ENCODE results near the gene PKP1. TPM values are rescaled to one million over a fixed set of nuclear protein-coding genes. Genes with fewer than 3 reads are reported as not detected.
A peak's percentile ranks its signal among the peaks of the same experiment; 100 is the strongest.

PKP1 gene
- total RNA-seq, 2 donors from 2014 or later: 36.8 to 82.9 TPM

DNA sequence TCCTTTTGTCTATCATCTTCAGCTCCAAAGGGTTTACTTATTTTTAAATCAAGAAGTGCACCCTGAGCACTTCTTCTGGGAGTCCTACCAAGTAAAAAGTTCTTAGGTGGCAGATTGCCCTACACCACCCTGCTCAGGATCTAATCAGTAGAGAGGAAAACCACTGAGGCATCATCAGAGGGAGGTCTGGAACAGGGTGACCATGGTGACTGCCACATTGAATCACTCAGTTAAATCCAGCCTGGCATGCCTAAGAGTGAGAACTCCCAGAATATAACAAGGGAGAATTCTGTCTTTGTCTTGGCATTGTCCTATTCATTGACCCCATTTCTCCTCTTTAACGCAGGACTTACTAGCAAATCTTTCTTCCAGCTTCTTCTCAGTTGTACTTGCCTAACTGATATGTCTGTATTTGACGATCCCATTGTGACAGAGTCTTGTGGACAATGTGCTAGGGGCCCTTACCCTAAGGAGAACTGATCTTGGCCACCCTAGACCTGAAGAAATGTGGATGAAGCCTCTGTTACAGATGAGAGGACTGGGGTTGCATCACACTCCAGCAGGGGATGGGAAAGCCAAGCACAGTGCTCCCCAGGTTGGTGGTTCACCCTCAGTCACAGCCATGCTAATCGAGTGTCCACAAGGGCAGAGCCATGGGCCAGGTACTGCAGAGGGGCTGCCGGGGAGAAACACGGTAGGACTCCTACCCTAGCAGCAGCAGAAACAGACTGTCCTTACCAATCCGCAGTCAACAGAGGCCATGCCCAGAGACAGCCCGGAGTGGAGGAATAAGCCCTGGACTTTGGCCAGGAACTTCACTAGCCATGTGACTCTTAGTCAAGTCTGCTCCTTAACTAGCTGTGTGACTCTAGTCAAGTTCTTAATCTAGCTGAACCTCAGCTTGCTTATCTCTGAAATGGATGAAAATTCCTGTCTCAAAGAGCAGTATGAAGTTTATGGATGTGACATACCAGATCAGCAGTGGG, 15.4 kb downstream of the PKP1 start:
- intact Hi-C loops (cut with DNase I): no loop called here
- Histone ChIP-seq H3K4me1 (replicated peaks) (peaks cover 7% of the 10 kb centered on the region), H3K36me3 (no peaks in the 10 kb centered on the region), H3K27ac (peak overlapping the region; percentile 70 to 81), H3K4me3 (no peak overlapping the region), H3K27me3 (replicated peaks; ENCODE audit: insufficient read depth) (no peaks in the 10 kb centered on the region), H3K9me3 (no peaks in the 10 kb centered on the region)
- WGBS: 76% methylated on average over 7 of the region's 7 CpGs
- TF ChIP-seq POLR2A (IDR thresholded peaks at IDR 0.05) (no peak), POLR2AphosphoS5 (IDR thresholded peaks at IDR 0.05) (no peak)
- TF ChIP-seq, protein P1, sequence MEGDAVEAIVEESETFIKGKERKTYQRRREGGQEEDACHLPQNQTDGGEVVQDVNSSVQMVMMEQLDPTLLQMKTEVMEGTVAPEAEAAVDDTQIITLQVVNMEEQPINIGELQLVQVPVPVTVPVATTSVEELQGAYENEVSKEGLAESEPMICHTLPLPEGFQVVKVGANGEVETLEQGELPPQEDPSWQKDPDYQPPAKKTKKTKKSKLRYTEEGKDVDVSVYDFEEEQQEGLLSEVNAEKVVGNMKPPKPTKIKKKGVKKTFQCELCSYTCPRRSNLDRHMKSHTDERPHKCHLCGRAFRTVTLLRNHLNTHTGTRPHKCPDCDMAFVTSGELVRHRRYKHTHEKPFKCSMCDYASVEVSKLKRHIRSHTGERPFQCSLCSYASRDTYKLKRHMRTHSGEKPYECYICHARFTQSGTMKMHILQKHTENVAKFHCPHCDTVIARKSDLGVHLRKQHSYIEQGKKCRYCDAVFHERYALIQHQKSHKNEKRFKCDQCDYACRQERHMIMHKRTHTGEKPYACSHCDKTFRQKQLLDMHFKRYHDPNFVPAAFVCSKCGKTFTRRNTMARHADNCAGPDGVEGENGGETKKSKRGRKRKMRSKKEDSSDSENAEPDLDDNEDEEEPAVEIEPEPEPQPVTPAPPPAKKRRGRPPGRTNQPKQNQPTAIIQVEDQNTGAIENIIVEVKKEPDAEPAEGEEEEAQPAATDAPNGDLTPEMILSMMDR (IDR thresholded peaks at IDR 0.05): no peak
- no peak for DNase-seq (ENCODE audit: low spot score)

DNA sequence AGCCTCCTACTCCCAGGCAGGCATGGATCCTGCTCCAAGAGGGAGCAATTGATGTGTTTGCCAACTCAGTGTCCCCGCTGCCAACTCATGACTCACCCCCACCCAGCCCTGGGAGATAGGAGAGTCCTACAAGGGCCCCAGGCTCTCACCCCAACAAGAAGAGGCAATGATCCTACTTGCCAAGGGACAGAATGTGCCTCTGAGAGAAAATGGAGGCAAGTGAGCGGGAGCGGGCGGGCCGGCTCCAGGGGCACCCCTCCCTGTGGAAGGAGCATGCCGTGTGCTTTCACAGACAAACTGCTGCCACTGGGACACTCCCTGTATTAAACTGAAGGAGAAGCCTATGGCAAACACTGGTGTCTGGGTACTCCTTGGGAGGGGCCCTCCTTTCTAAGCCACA, 16.7 kb downstream of the PKP1 start:
- H3K27ac ChIP-seq: peak overlapping the region; percentile 70 to 81
- peak; percentile 90 for DNase-seq (ENCODE audit: low spot score)
- H3K36me3 ChIP-seq: no peaks in the 10 kb centered on the region
- TF ChIP-seq, protein P1 (IDR thresholded peaks at IDR 0.05): no peak
- TF ChIP-seq POLR2AphosphoS5 (IDR thresholded peaks at IDR 0.05) (peak; percentile 89), POLR2A (IDR thresholded peaks at IDR 0.05) (peak; percentile 14)
- no peaks in the 10 kb centered on the region for H3K27me3 ChIP-seq (replicated peaks; ENCODE audit: insufficient read depth)
- WGBS: 28% methylated on average over 6 of the region's 6 CpGs
- no peaks in the 10 kb centered on the region for H3K9me3 ChIP-seq
- intact Hi-C loops (cut with DNase I): no loop called here
- no peak overlapping the region for H3K4me3 ChIP-seq
- H3K4me1 ChIP-seq (replicated peaks): peaks cover 7% of the 10 kb centered on the region

DNA sequence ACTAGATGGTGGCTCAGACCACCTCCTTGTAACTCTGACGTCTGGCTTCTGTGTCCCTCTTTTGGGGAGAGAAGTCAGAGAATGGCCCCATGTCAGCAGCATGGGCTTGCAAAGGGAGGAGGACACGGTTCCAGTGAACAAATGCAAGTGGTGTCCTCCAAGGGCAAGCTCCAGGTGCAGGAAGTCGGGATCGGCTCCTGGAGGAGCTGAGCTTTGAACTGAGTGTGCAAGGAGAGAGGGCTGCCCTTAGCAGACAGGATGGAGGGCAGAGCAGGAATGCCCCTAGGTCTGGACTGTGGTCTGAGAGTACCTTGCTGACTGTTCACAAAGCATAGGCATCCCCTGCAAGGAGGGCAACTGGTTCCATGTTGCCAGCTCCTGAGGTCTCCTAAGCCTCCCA, 17.3 kb downstream of the PKP1 start:
- peak overlapping the region; percentile 70 to 81 for H3K27ac ChIP-seq
- no peaks in the 10 kb centered on the region for H3K27me3 ChIP-seq (replicated peaks; ENCODE audit: insufficient read depth)
- no peaks in the 10 kb centered on the region for H3K9me3 ChIP-seq
- 59% methylated on average over 4 of the region's 4 CpGs for WGBS
- H3K4me1 ChIP-seq (replicated peaks): peaks cover 7% of the 10 kb centered on the region
- TF ChIP-seq POLR2A (IDR thresholded peaks at IDR 0.05) (no peak), POLR2AphosphoS5 (IDR thresholded peaks at IDR 0.05) (no peak)
- TF ChIP-seq, protein P1 (IDR thresholded peaks at IDR 0.05): no peak
- H3K4me3 ChIP-seq: no peak overlapping the region
- no peaks in the 10 kb centered on the region for H3K36me3 ChIP-seq
- intact Hi-C loops (cut with DNase I): no loop called here
- DNase-seq (ENCODE audit: low spot score): no peak

DNA sequence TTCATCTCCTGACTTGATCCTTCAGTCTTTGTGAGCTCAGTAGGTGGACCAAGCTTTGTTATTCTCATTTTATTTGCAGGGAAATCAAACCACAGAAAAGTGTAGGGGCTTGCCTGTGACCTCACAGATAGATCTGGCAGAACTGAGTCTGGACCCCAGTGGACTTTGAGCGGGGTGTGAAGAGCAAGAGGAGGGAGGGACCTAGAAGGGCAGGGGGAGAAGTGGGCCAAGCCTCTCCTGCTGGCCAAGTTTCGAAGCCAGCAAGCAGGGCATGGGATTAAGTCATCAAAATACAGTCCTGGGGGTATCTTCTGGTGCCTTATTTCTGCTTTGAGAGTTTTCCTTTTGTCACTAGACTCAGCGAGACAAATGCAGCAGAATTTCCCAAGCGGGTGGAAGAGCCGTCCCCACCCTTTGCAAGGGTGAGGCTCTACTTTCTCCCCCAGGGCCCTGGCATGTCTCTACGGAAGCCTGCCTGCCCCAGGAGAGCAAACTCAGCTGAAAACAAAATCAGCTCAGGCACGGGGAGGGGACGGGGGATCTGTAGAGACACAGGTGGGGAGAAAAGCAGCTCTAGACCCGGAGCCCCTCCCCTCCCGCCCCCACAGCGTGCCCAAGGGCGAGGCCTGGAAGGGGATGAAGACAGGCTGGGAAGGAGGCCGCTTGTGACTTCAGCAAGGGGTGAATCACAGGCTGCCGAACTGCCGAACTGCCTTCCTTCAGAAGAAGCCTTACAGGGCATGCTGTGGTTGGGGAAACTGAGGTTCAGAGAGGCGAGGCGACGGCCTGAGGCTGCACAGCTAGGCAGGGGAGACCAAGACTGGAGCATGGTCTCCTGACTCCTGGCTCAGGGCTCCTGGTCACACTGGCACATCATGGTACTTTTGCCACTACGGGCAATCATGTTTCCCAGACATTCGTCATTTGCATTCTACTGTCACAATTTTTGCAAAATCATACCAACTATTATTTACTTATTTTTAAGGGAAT, 19.2 kb downstream of the PKP1 start:
- Histone ChIP-seq H3K36me3 (no peaks in the 10 kb centered on the region), H3K27ac (peak overlapping the region; percentile 48 to 81), H3K4me1 (replicated peaks) (peaks cover 13% of the 10 kb centered on the region), H3K4me3 (no peak overlapping the region), H3K9me3 (no peaks in the 10 kb centered on the region), H3K27me3 (replicated peaks; ENCODE audit: insufficient read depth) (no peaks in the 10 kb centered on the region)
- TF ChIP-seq, protein P1 (IDR thresholded peaks at IDR 0.05): no peak
- TF ChIP-seq POLR2AphosphoS5 (IDR thresholded peaks at IDR 0.05): peak; percentile 26
- peak; percentile 16 for TF ChIP-seq POLR2A (IDR thresholded peaks at IDR 0.05)
- 40% methylated on average over 20 of the region's 20 CpGs for WGBS
- DNase-seq (ENCODE audit: low spot score): peak; percentile 47
- intact Hi-C loops (cut with DNase I): no loop called here
